GM12892 (cell line): ENCODE data around the gene ASB2.

ENCODE experiments used
- POLR2A ChIP-seq: IDR thresholded peaks from 2 replicates; pipeline ENCODE4 v1.6.1; 2011; ENCODE audit warnings: low read depth, low read length, control low read depth
- POLR2AphosphoS5 ChIP-seq: IDR thresholded peaks from 2 replicates; pipeline ENCODE4 v1.6.1; 2011; ENCODE audit warnings: low read depth, low read length, control low read depth

- no peak for TF ChIP-seq POLR2A
- no peak for TF ChIP-seq POLR2AphosphoS5
These were observed 49.4 kb upstream of the ASB2 start for GRCh38 chr14:94025720-94026119.
